Stomach (tissue), 9 donors: ENCODE data around the gene IQGAP2. TPM values are rescaled to one million over a fixed set of nuclear protein-coding genes. Genes with fewer than 3 reads are reported as not detected.
"Not testable (repeated sequence)": the region's sequence is repeated elsewhere in the genome, so short reads cannot be mapped to it uniquely, and the experiment has no call there.

Experiments
- DNase-seq, 2 donors: peaks; one replicate each; pipeline versions ENCODE4 v3.0.0 to v3.0.0-alpha.2; 2013 to 2019
- H3K27ac ChIP-seq, 5 donors: fragments of 200-600 bp in 4 of 5; sonication (generic) in 4 of 5; one replicate each; pipeline ENCODE4 v1.5.1; 2013 to 2019; ENCODE audit warnings: mild to moderate bottlenecking in 1 of 5, moderate library complexity in 1 of 5
- H3K27me3 ChIP-seq, 3 donors: fragments of 200-600 bp; sonication (generic); one replicate each; pipeline ENCODE4 v1.5.1; 2017 to 2019; ENCODE audit warnings: mixed run types in 1 of 3
- H3K36me3 ChIP-seq, 4 donors: fragments of 200-600 bp; sonication (generic); 1 replicate in 3 of 4; 2 replicates in 1 of 4; pipeline ENCODE4 v1.5.1; 2016 to 2019
- H3K4me1 ChIP-seq, 4 donors: fragments of 200-600 bp; sonication (generic); one replicate each; pipeline ENCODE4 v1.5.1; 2016 to 2019
- H3K4me3 ChIP-seq, 4 donors: fragments of 200-600 bp; sonication (generic) in 3 of 4; one replicate each; pipeline ENCODE4 v1.5.1; 2016 to 2019; ENCODE audit warnings: mild to moderate bottlenecking in 1 of 4
- H3K9me3 ChIP-seq, 4 donors: fragments of 200-600 bp; sonication (generic); one replicate each; pipeline ENCODE4 v1.5.1; 2016 to 2019
- CTCF ChIP-seq, 7 experiments: fragments of 450-650 bp in 4 of 7; fragments of 200-600 bp in 3 of 7; sonication (generic) in 3 of 7; IDR thresholded peaks; one replicate each; pipeline ENCODE4 v1.5.1; 2016 to 2019; ENCODE audit warnings: antibody characterized with exemption in 7 of 7, control low read depth in 2 of 7, mild to moderate bottlenecking in 1 of 7
- EP300 ChIP-seq: sonication (generic); formaldehyde crosslinking; IDR thresholded peaks from one replicate; pipeline ENCODE4 v1.6.1; 2017; ENCODE audit warnings: antibody characterized with exemption
- POLR2A ChIP-seq, 4 donors: fragments of 450-650 bp; IDR thresholded peaks; one replicate each; pipeline ENCODE4 v1.6.1; 2016; ENCODE audit warnings: antibody characterized with exemption in 4 of 4, control low read depth in 2 of 4, mild to moderate bottlenecking in 1 of 4, moderate library complexity in 1 of 4
- POLR2AphosphoS5 ChIP-seq, 3 donors: sonication (generic); formaldehyde crosslinking; IDR thresholded peaks; one replicate each; pipeline ENCODE4 v1.6.1; 2016; ENCODE audit warnings: antibody characterized with exemption in 3 of 3
- WGBS, 5 donors: extraction: QIAGEN DNeasy Blood & Tissue Kit in 3 of 5; methylation state at CpG; one replicate each; pipeline versions ENCODE4 v1.1.5 to v1.1.7; 2013 to 2018; 5-methylcytosine and 5-hydroxymethylcytosine counted together
- intact Hi-C: fragments of 100-400 bp; cut with DNase I; formaldehyde crosslinking; loops from one replicate; pipeline ENCODE4 v1.15.1; 2023; ENCODE audit warnings: low total_unique reads
- polyA plus RNA-seq, 3 donors: library from polyadenylated mRNA; stranded (reverse); fragments of 200-250 nt; gene quantifications; one replicate each; pipeline ENCODE4 v1.2.3, GENCODE V29; 2013
- total RNA-seq, 5 donors: library from RNA; depleted of rRNA; stranded (reverse); fragments of >200 nt; gene quantifications; one replicate each; pipeline versions ENCODE4 v1.1.0 to v1.2.3, GENCODE V29; 2014 to 2016
- donor health status: healthy with polysubstance abuse.
- donor health status: Bipolar disorder and iron deficiency.
- donor health status: healthy.

IQGAP2 gene
- total and polyA plus RNA-seq, 8 donors = 11.5 to 122 (median 42.1) TPM

GRCh38 chr5:76598531-76598930, 195.4 kb downstream of the IQGAP2 start:
- TF ChIP-seq EP300 (no peak), POLR2A (IDR thresholded peaks at IDR 0.05) (no peak), POLR2AphosphoS5 (IDR thresholded peaks at IDR 0.05) (no peak), CTCF (IDR thresholded peaks at IDR 0.05) (no peak)
- H3K27me3 ChIP-seq = no peaks in the 10 kb centered on the region
- intact Hi-C loops = no loop called here
- no peaks in the 10 kb centered on the region for H3K4me1 ChIP-seq
- no peak for DNase-seq
- H3K36me3 ChIP-seq = peaks cover 0 to 49% (median 24%) of the 10 kb centered on the region in 4 donors
- H3K27ac ChIP-seq = no peak overlapping the region
- no peak overlapping the region for H3K4me3 ChIP-seq
- 86 to 91% (median 89%) methylated on average over 2 of the region's 2 CpGs for WGBS, 5 donors
- no peaks in the 10 kb centered on the region for H3K9me3 ChIP-seq

- no peaks in the 10 kb centered on the region for H3K9me3 ChIP-seq
- no peak overlapping the region for H3K4me3 ChIP-seq
- no peaks in the 10 kb centered on the region for H3K27me3 ChIP-seq
- no peak for TF ChIP-seq POLR2A (IDR thresholded peaks at IDR 0.05)
- no peaks in the 10 kb centered on the region for H3K4me1 ChIP-seq
- intact Hi-C loops = loop anchor here (5.0 kb wide), 1 partner anchor 177 kb away; no protein-coding TSS in a partner anchor
- DNase-seq = no peak
- H3K36me3 ChIP-seq = peaks cover 0 to 47% (median 23%) of the 10 kb centered on the region in 4 donors
- no peak overlapping the region for H3K27ac ChIP-seq
- WGBS, 5 donors = 63 to 76% (median 73%) methylated on average over 4 of the region's 4 CpGs
Observed at GRCh38 chr5:76600716-76601115, 197.6 kb downstream of the IQGAP2 start.

- DNase-seq = peak in 1 of 2 donors; percentile 80
- H3K9me3 ChIP-seq = no peaks in the 10 kb centered on the region
- 23 to 28% (median 24%) methylated on average over 3 of the region's 3 CpGs for WGBS, 5 donors
- TF ChIP-seq POLR2AphosphoS5 (IDR thresholded peaks at IDR 0.05) (peak in 1 of 3 donors; percentile 16), EP300 (no peak), CTCF (IDR thresholded peaks at IDR 0.05) (peak in 5 of 7 experiments; percentile 48 to 66 (median 60)), POLR2A (IDR thresholded peaks at IDR 0.05) (no peak)
- H3K36me3 ChIP-seq = peaks cover 0 to 43% (median 23%) of the 10 kb centered on the region in 4 donors
- intact Hi-C loops = loop anchor here (5.0 kb wide), 1 partner anchor 176 kb away; no protein-coding TSS in a partner anchor
- no peaks in the 10 kb centered on the region for H3K4me1 ChIP-seq
- no peaks in the 10 kb centered on the region for H3K27me3 ChIP-seq
- H3K27ac ChIP-seq = no peak overlapping the region
- no peak overlapping the region for H3K4me3 ChIP-seq
Observed at GRCh38 chr5:76601470-76601869, 198.4 kb downstream of the IQGAP2 start.

GRCh38 chr5:76602094-76602726, 199.1 kb downstream of the IQGAP2 start:
- H3K4me3 ChIP-seq = no peak overlapping the region
- no peaks in the 10 kb centered on the region for H3K9me3 ChIP-seq
- TF ChIP-seq EP300 (no peak), CTCF (IDR thresholded peaks at IDR 0.05) (no peak), POLR2A (IDR thresholded peaks at IDR 0.05) (no peak), POLR2AphosphoS5 (IDR thresholded peaks at IDR 0.05) (no peak)
- intact Hi-C loops = loop anchor here (5.0 kb wide), 1 partner anchor 175 kb away; no protein-coding TSS in a partner anchor
- no peak for DNase-seq
- no peaks in the 10 kb centered on the region for H3K27me3 ChIP-seq
- H3K4me1 ChIP-seq = peaks cover 0 to 3% (median 0%) of the 10 kb centered on the region in 4 donors
- WGBS, 5 donors = 82 to 88% (median 85%) methylated on average over 2 of the region's 2 CpGs
- no peak overlapping the region for H3K27ac ChIP-seq
- peaks cover 0 to 40% (median 20%) of the 10 kb centered on the region in 4 donors for H3K36me3 ChIP-seq

- 75 to 94% (median 79%) methylated on average over 1 of the region's 1 CpG for WGBS, 5 donors
- H3K9me3 ChIP-seq = not testable (repeated sequence)
- intact Hi-C loops = loop anchor here (5.0 kb wide), 1 partner anchor 173 kb away; no protein-coding TSS in a partner anchor
Observed at GRCh38 chr5:76603991-76604390, 200.9 kb downstream of the IQGAP2 start.

More at GRCh38 chr5:76603991-76604390, 200.9 kb downstream of the IQGAP2 start:
- not testable (repeated sequence) for H3K4me3 ChIP-seq, H3K27me3 ChIP-seq, H3K4me1 ChIP-seq, DNase-seq, H3K27ac ChIP-seq
- peaks cover 0 to 34% (median 17%) of the 10 kb centered on the region in 4 donors for H3K36me3 ChIP-seq
